ENCODE results near the gene RPL37A. TPM values are rescaled to one million over a fixed set of nuclear protein-coding genes. Genes with fewer than 3 reads are reported as not detected.

The RPL37A gene
- total RNA-seq, result 1,000 to 10,000 TPM; 4,110 to 4,316 TPM

DNA sequence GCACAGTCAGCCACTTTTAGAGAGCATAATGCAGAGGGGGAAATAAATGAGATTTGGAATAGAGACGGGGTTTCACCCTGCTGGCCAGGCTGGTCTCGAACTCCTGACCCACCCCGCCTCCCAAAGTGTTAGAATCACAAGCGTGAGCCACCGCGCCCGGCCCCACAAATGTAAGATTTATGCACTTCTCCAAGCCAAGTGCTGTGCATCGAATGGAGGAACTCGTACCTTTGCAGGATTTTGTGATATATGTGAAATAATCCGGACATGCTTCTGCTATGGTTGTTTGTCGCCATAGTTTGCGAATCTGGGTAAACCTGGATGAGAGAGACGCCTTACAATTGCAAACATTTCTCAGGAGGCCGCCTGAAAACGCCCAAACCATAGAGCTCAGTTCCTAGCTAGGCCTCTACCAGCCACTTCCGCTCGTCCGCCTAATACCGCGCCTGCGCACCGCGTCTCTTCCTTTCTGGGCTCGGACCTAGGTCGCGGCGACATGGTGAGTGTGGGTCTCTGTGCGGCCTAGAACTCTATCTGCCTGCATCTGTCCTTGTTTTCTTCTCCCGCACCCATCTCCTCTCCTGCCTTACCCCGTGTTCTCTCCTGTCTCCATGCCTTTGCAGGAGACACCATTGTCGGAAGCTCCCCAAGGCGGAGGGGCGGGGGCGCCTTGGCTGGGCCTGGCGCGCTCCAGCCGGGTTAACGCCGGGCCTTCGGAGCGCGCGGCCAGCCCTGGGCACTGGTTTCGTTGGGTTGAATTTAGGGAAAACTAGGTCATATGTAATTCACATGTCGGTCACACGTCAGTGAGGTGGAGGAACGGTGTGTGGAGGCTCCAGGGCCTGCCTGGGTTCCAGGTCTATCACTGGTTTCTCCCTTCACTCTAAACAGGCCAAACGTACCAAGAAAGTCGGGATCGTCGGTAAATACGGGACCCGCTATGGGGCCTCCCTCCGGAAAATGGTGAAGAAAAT, at the start of gene RPL37A:
TSS of gene RPL37A (plus strand) at position 466 of the 974 bp plus-strand sequence. CDS start at position 497, 31 bp downstream.
- peaks cover 46% of the 10 kb centered on the region for H3K4me1 Mint-ChIP-seq (ENCODE audit: low read depth)
- H3K9me3 Mint-ChIP-seq, result no peaks in the 10 kb centered on the region
- H3K36me3 Mint-ChIP-seq (ENCODE audit: low read depth), result peaks cover 55% of the 10 kb centered on the region
- no peaks in the 10 kb centered on the region for H3K27me3 Mint-ChIP-seq
- ATAC-seq, result peak; percentile 97
- H3K4me3 Mint-ChIP-seq, result peak within 1 kb of the TSS; percentile 85
- TF ChIP-seq, protein P1, sequence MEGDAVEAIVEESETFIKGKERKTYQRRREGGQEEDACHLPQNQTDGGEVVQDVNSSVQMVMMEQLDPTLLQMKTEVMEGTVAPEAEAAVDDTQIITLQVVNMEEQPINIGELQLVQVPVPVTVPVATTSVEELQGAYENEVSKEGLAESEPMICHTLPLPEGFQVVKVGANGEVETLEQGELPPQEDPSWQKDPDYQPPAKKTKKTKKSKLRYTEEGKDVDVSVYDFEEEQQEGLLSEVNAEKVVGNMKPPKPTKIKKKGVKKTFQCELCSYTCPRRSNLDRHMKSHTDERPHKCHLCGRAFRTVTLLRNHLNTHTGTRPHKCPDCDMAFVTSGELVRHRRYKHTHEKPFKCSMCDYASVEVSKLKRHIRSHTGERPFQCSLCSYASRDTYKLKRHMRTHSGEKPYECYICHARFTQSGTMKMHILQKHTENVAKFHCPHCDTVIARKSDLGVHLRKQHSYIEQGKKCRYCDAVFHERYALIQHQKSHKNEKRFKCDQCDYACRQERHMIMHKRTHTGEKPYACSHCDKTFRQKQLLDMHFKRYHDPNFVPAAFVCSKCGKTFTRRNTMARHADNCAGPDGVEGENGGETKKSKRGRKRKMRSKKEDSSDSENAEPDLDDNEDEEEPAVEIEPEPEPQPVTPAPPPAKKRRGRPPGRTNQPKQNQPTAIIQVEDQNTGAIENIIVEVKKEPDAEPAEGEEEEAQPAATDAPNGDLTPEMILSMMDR (IDR thresholded peaks at IDR 0.05), result no peak
- H3K27ac Mint-ChIP-seq, result peak within 1 kb of the TSS; percentile 95
- peak; percentile 94 for DNase-seq
- POLR2A ChIA-PET, result interaction anchor here (0.6 to 2.2 kb wide), 10 partner anchors 9 to 719 kb away, joined by 3 to 16 read pairs (median 4); no protein-coding TSS in a partner anchor
- CTCF ChIA-PET, result interaction anchor here (0.7 to 1.8 kb wide), 5 partner anchors 11 to 389 kb away, joined by 3 to 7 read pairs (median 4); no protein-coding TSS in a partner anchor
- intact Hi-C loops (cut with micrococcal nuclease), result loop anchor here (5.0 to 10.0 kb wide), 2 partner anchors 86 to 384 kb away; partner anchors contain the start of gene SMARCAL1

DNA sequence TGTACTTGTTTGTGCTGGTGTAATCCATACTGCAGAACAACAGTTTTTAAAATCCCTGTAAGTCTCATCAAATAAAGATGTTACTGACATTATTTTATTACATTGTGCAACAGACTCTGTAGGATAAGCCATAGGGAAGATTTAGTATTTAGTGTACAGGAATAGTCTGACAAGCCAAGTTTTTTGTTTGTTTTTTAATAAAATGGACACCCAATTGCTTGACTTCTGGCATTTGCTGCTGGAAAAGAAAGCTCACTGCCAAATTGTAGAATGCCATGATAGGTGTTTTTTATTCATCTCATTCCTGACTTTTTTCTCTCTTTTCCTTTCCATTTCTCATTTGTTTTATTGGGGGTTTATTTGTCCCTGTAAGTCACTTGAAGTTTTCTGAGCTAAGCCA, 48.3 kb upstream of the RPL37A start:
- ChIA-PET POLR2A (no interaction called here), CTCF (interaction anchor here (0.7 to 1.6 kb wide), 2 partner anchors 95 to 228 kb away, joined by 3 to 4 read pairs; no protein-coding TSS in a partner anchor)
- Mint-ChIP-seq H3K36me3 (ENCODE audit: low read depth) (peaks cover 67% of the 10 kb centered on the region), H3K4me3 (no peak overlapping the region), H3K4me1 (ENCODE audit: low read depth) (no peaks in the 10 kb centered on the region), H3K27ac (no peak overlapping the region), H3K9me3 (peaks cover 4% of the 10 kb centered on the region), H3K27me3 (no peaks in the 10 kb centered on the region)
- intact Hi-C loops (cut with micrococcal nuclease), result no loop called here
- no peak for ATAC-seq
- no peak for DNase-seq
- TF ChIP-seq, protein P1 (IDR thresholded peaks at IDR 0.05), result no peak

DNA sequence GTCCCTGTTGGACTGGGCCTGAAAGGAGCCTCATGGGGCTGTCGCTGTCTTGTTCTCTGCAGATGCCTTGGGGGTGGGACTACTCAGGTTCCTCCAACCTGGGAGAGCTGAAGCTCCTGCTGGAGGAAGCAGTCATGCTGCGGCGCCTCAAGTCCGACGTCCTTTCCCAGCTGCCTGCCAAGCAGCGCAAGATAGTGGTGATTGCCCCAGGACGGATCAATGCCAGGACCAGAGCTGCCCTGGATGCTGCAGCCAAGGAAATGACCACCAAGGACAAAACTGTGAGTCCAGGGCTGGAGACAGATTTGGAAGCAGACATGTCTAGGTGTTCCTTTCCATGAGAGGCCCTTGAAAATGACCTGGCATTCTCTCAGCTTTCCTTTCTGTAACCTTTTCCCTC, 47.9 kb upstream of the RPL37A start:
- Mint-ChIP-seq H3K9me3 (peaks cover 4% of the 10 kb centered on the region), H3K36me3 (ENCODE audit: low read depth) (peaks cover 71% of the 10 kb centered on the region), H3K4me3 (no peak overlapping the region), H3K27me3 (no peaks in the 10 kb centered on the region), H3K27ac (no peak overlapping the region), H3K4me1 (ENCODE audit: low read depth) (no peaks in the 10 kb centered on the region)
- intact Hi-C loops (cut with micrococcal nuclease), result no loop called here
- no peak for DNase-seq
- POLR2A ChIA-PET, result no interaction called here
- TF ChIP-seq, protein P1 (IDR thresholded peaks at IDR 0.05), result no peak
- CTCF ChIA-PET, result interaction anchor here (0.7 kb wide), 1 partner anchor 95 kb away, joined by 3 read pairs; no protein-coding TSS in a partner anchor
- ATAC-seq, result no peak

DNA sequence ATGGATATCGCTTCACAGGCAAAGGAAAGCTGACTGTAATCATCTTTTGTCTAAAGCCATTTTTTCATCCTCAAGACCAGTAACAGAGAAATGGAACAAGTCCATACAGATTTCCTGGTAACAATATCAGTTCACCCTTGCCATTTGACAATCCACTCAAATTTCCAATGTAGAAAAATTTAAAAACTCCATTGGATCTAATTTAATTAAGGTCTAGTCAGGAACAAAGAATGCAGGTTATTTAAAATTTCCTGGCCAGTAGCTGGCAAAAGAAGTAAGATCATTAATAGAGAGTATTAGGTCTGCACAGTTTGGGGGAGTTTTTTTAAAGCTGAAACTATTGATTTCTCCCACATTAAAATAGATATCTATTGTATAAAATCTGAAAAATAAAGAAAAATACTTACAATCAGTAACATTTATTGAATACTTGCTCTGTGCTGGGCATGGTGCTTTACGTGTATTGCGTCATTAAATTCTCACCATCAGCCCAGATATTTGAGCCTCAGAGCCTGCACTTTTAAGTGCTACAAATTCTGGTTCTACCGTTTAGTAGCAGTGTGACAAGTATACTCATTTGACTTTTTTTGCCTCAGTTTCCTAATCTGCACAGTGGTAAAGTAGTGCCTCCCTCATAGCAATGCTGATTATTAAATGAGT, 44.6 kb upstream of the RPL37A start:
- ChIA-PET CTCF (interaction anchor here (1.0 to 1.6 kb wide), 2 partner anchors 10 to 11 kb away, joined by 3 to 4 read pairs; no protein-coding TSS in a partner anchor), POLR2A (no interaction called here)
- ATAC-seq, result no peak
- TF ChIP-seq, protein P1 (IDR thresholded peaks at IDR 0.05), result no peak
- Mint-ChIP-seq H3K9me3 (no peaks in the 10 kb centered on the region), H3K36me3 (ENCODE audit: low read depth) (peaks cover 47% of the 10 kb centered on the region), H3K4me1 (ENCODE audit: low read depth) (no peaks in the 10 kb centered on the region), H3K27ac (no peak overlapping the region), H3K4me3 (no peak overlapping the region), H3K27me3 (no peaks in the 10 kb centered on the region)
- intact Hi-C loops (cut with micrococcal nuclease), result no loop called here
- no peak for DNase-seq

Data from activated CD8-positive, alpha-beta T cell treated with anti-CD3 and anti-CD28 coated beads for 36 hours (primary cell).